HepG2 (cell line): Measurements from ENCODE around the gene FOXRED2. TPM values are rescaled to one million over a fixed set of nuclear protein-coding genes. Genes with fewer than 3 reads are reported as not detected.

Source experiments
- EP300 ChIP-seq, 3 experiments: sonication (generic) in 1 of 3; formaldehyde crosslinking in 1 of 3; IDR thresholded peaks; 2 replicates each; pipeline versions ENCODE4 v1.5.1 to v1.6.1; 2011 to 2020; ENCODE audit warnings: low read depth in 2 of 3, low read length in 2 of 3, borderline replicate concordance in 1 of 3, improper control_type of control experiment in 1 of 3, mild to moderate bottlenecking in 1 of 3, missing genetic modification reagents in 1 of 3, moderate library complexity in 1 of 3
- HINFP ChIP-seq: sonication (generic); formaldehyde crosslinking; IDR thresholded peaks from 2 replicates; pipeline ENCODE4 v1.4.0; 2020; ENCODE audit warnings: low read depth, mild to moderate bottlenecking, missing genetic modification reagents
- HNRNPUL1 ChIP-seq: fragments of 200-400 bp; formaldehyde crosslinking; IDR thresholded peaks from 2 replicates; pipeline ENCODE4 v1.6.1; 2017; ENCODE audit warnings: low read depth, mild to moderate bottlenecking, low read length, moderate library complexity
- NPAS2 ChIP-seq: sonication (generic); formaldehyde crosslinking; IDR thresholded peaks from 2 replicates; pipeline ENCODE4 v1.8.0; 2022; ENCODE audit warnings: mild to moderate bottlenecking, missing genetic modification reagents, borderline replicate concordance
- NR0B2 ChIP-seq: sonication (generic); formaldehyde crosslinking; IDR thresholded peaks from 2 replicates; pipeline ENCODE4 v1.4.0; 2020; ENCODE audit warnings: mild to moderate bottlenecking, missing genetic modification reagents
- PHB2 ChIP-seq: fragments of 450-650 bp; IDR thresholded peaks from 2 replicates; pipeline ENCODE4 v1.6.1; 2018; ENCODE audit not compliant: partially characterized antibody
- UBTF ChIP-seq: sonication (generic); formaldehyde crosslinking; IDR thresholded peaks from 2 replicates; pipeline ENCODE4 v1.4.0; 2020; ENCODE audit warnings: mild to moderate bottlenecking, missing genetic modification reagents
- ZBTB10 ChIP-seq: sonication (generic); formaldehyde crosslinking; IDR thresholded peaks from 2 replicates; pipeline ENCODE4 v1.4.0; 2020; ENCODE audit warnings: missing genetic modification reagents, borderline replicate concordance
- ZBTB42 ChIP-seq: sonication (generic); formaldehyde crosslinking; IDR thresholded peaks from 2 replicates; pipeline ENCODE4 v1.5.0; 2020; ENCODE audit warnings: mild to moderate bottlenecking, missing genetic modification reagents
- ZNF414 ChIP-seq: sonication (generic); formaldehyde crosslinking; IDR thresholded peaks from 2 replicates; pipeline ENCODE4 v1.5.0; 2020; ENCODE audit warnings: missing genetic modification reagents
- ZNF468 ChIP-seq: sonication (generic); formaldehyde crosslinking; IDR thresholded peaks from 2 replicates; pipeline ENCODE4 v1.8.0; 2022; ENCODE audit warnings: mild to moderate bottlenecking, moderate library complexity, missing genetic modification reagents
- ZNF687 ChIP-seq: sonication (generic); formaldehyde crosslinking; IDR thresholded peaks from 2 replicates; pipeline ENCODE4 v1.5.1; 2020; ENCODE audit warnings: mild to moderate bottlenecking, missing genetic modification reagents, moderate library complexity
- ZNF781 ChIP-seq: sonication (generic); formaldehyde crosslinking; IDR thresholded peaks from 2 replicates; pipeline ENCODE4 v1.5.1; 2020; ENCODE audit warnings: borderline replicate concordance, mild to moderate bottlenecking, missing genetic modification reagents; ENCODE audit errors: not compliant biosample characterization
- polyA plus RNA-seq, 8 experiments: library from polyadenylated mRNA; depleted of rRNA in 3 of 8; stranded (reverse) in 7 of 8; unstranded in 1 of 8; fragments of >200 nt; fragmentation: Illumina TruSeq in 4 of 8; extraction: Trizol in 4 of 8; gene quantifications; 2 replicates each; pipeline versions ENCODE4 v1.2.1 to v1.2.3, GENCODE V29; 2011 to 2016; ENCODE audit warnings: low read depth in 4 of 8, missing spikeins in 1 of 8, mixed read lengths in 1 of 8; ENCODE audit not compliant: insufficient read depth in 1 of 8
- total RNA-seq, 5 experiments: library from RNA; depleted of rRNA; stranded (reverse); fragments of >200 nt; fragmentation: Illumina TruSeq; extraction: Trizol; gene quantifications; 2 replicates each; pipeline ENCODE4 v1.2.3, GENCODE V29; 2016; ENCODE audit warnings: low read depth in 1 of 5

The FOXRED2 gene
- total and polyA plus RNA-seq, 2 of the 13 experiments (the other 11 are each of a cell fraction or from before 2014, with no cell fraction given), result 9.3 to 28.1 TPM

- TF ChIP-seq EP300 (IDR thresholded peaks at IDR 0.05; ENCODE audit: low read depth in 2 of 2, low read length in 2 of 2) (peak in 1 of 2 experiments; percentile 48; a peak in 2 of 4 replicates), EP300 (CRISPR knock-in tag; IDR thresholded peaks at IDR 0.05; ENCODE audit: borderline replicate concordance) (0 out of 2 replicates have a peak, but pooled peaks have one; percentile 15), HNRNPUL1 (no peak), ZNF687 (CRISPR knock-in tag) (peak; percentile 99), PHB2 (no peak), NPAS2 (no peak), ZNF414 (CRISPR knock-in tag) (0 out of 2 replicates have a peak, but pooled peaks have one; percentile 94), UBTF (CRISPR knock-in tag) (peak; percentile 61), HINFP (CRISPR knock-in tag) (peak; percentile 82), ZNF468 (CRISPR knock-in tag) (peak; percentile 97), ZBTB10 (CRISPR knock-in tag) (0 out of 2 replicates have a peak, but pooled peaks have one; percentile 55), NR0B2 (CRISPR knock-in tag) (peak; percentile 99), ZNF781 (no peak), ZBTB42 (peak; percentile 84; the same call in 1 of the 2 replicates)
These were observed at the start of gene FOXRED2 (continued) for GRCh38 chr22:36506637-36507517.
